Measurements from ENCODE around the gene CHN1.

- TF ChIP-seq POLR2A (IDR thresholded peaks at IDR 0.05) = no peak
- TF ChIP-seq CTCF (IDR thresholded peaks at IDR 0.05) = no peak
Observed at GRCh38 chr2:174791020-174791419, 214.2 kb downstream of the CHN1 start.

Measured in thyroid gland (tissue), 4 donors.